Left lung (tissue), 10 donors: Measurements from ENCODE around the gene FAM78A. TPM values are rescaled to one million over a fixed set of nuclear protein-coding genes. Genes with fewer than 3 reads are reported as not detected.
A peak's percentile ranks its signal among the peaks of the same experiment; 100 is the strongest.
"Not testable (repeated sequence)": the region's sequence is repeated elsewhere in the genome, so short reads cannot be mapped to it uniquely, and the experiment has no call there.

Experiments used
- ATAC-seq: fragments of 200-7000 bp; cut with Tn5 transposase; one replicate; pipeline ENCODE4 v1.9.1; 2020; ENCODE audit warnings: moderate library complexity
- DNase-seq, 4 donors: peaks; one replicate each; pipeline ENCODE4 v3.0.0-alpha.2; 2013 to 2020
- H3K27ac ChIP-seq, 2 donors: fragments of 200-600 bp; sonication (generic) in 1 of 2; one replicate each; pipeline versions ENCODE4 v1.5.0 to v1.8.0; 2020 to 2021
- H3K27me3 ChIP-seq, 2 donors: fragments of 200-600 bp; sonication (generic) in 1 of 2; one replicate each; pipeline versions ENCODE4 v1.5.0 to v1.8.0; 2020 to 2021
- H3K36me3 ChIP-seq, 2 donors: fragments of 200-600 bp; sonication (generic) in 1 of 2; one replicate each; pipeline versions ENCODE4 v1.5.0 to v1.8.0; 2020 to 2021
- H3K4me1 ChIP-seq, 2 donors: fragments of 200-600 bp; one replicate each; pipeline ENCODE4 v1.8.0; 2021
- H3K4me3 ChIP-seq, 2 donors: fragments of 200-600 bp; sonication (generic) in 1 of 2; one replicate each; pipeline versions ENCODE4 v1.5.0 to v1.8.0; 2020 to 2021; ENCODE audit warnings: mild to moderate bottlenecking in 1 of 2
- H3K9me3 ChIP-seq, 2 donors: fragments of 200-600 bp; sonication (generic) in 1 of 2; one replicate each; pipeline versions ENCODE4 v1.5.0 to v1.8.0; 2020 to 2021
- CTCF ChIP-seq, 2 donors: fragments of 200-600 bp; sonication (generic) in 1 of 2; IDR thresholded peaks; one replicate each; pipeline versions ENCODE4 v1.5.0 to v1.8.0; 2021; ENCODE audit warnings: antibody characterized with exemption in 2 of 2
- intact Hi-C, 2 donors: fragments of 100-400 bp; cut with DNase I; formaldehyde crosslinking; loops; one replicate each; pipeline versions ENCODE4 v1.11.2 to v1.14.2; 2022
- polyA plus RNA-seq, 6 donors: library from polyadenylated mRNA; unstranded; fragments of 120-200 nt; gene quantifications; one replicate each; pipeline ENCODE4 v1.2.1, GENCODE V29; 2013; ENCODE audit not compliant: insufficient read length in 6 of 6
- total RNA-seq, 2 donors: library from RNA; stranded (reverse); fragmentation: NEBNext Ultra II Directional; extraction: Animal tissue kit (Norgen Biotek cat#: 25700); gene quantifications; one replicate each; pipeline ENCODE4 v1.2.1, GENCODE V29; 2021
- donor health status: DM: no; HTN: yes; CAD: no.
- donor health status: DM: no; HTN: no; CAD: no.

FAM78A gene
- total and polyA plus RNA-seq, 8 donors: 3.5 to 18.1 (median 6.5) TPM

- ATAC-seq (no peak), DNase-seq (peak in 1 of 4 donors; percentile 28)
- peaks cover 0 to 37% of the 10 kb centered on the region in 2 donors for H3K36me3 ChIP-seq
- peaks cover 0 to 72% of the 10 kb centered on the region in 2 donors for H3K4me1 ChIP-seq
- no peaks in the 10 kb centered on the region for H3K27me3 ChIP-seq
- intact Hi-C loops: no loop called here
- H3K27ac ChIP-seq: peak overlapping the region in 1 of 2 donors; percentile 54
- no peaks in the 10 kb centered on the region for H3K9me3 ChIP-seq
- no peak overlapping the region for H3K4me3 ChIP-seq
- no peak for TF ChIP-seq CTCF (IDR thresholded peaks at IDR 0.05)
Measured at GRCh38 chr9:131263701-131264100, 12.6 kb downstream of the FAM78A start.

- Histone ChIP-seq H3K4me1 (peaks cover 0 to 72% of the 10 kb centered on the region in 2 donors), H3K27ac (peak overlapping the region in 1 of 2 donors; percentile 57), H3K36me3 (peaks cover 0 to 40% of the 10 kb centered on the region in 2 donors)
- intact Hi-C loops, H3K27me3 ChIP-seq, H3K9me3 ChIP-seq, ATAC-seq, DNase-seq, H3K4me3 ChIP-seq: not testable (repeated sequence)
Measured at GRCh38 chr9:131263033-131263343, 13.3 kb downstream of the FAM78A start.

DNA sequence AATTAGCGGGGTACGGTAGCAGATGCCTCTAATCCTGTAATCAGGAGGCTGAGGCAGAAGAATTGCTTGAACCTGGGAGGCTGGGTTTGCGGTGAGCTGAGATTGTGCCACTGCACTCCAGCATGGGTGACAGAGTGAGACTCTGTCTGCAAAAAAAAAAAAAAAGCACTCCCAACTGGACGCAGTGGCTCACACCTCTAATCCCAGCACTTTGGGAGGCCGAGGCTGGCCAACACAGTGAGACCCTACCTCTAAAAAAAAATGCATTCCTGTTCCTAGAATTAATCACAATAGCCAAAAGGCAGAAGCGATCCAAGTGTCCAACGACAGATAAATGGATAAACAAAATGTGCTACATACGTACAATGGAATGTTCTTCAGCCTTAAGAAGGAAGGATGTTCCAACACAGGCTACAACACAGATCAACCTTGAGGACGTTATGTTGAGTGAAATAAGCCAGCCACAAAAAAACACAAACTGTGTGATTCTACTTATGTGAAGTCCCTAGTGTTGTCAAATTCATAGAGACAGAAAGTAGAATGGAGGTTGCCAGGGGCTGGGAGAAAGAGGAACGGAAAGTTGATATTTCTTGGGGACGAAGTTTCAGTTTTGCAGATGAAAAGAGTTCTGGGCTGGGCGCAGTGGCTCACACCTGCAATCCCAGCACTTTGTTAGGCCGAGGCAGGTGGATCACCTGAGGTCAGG is 13.8 kb downstream of the FAM78A start:
- Histone ChIP-seq H3K27ac (peak overlapping the region in 1 of 2 donors; percentile 57), H3K4me1 (peaks cover 0 to 72% of the 10 kb centered on the region in 2 donors), H3K36me3 (peaks cover 0 to 40% of the 10 kb centered on the region in 2 donors), H3K9me3 (no peaks in the 10 kb centered on the region), H3K27me3 (no peaks in the 10 kb centered on the region), H3K4me3 (no peak overlapping the region)
- DNase-seq: peak in 1 of 4 donors; percentile 4
- ATAC-seq: no peak
- TF ChIP-seq CTCF (IDR thresholded peaks at IDR 0.05): no peak
- intact Hi-C loops: no loop called here

DNA sequence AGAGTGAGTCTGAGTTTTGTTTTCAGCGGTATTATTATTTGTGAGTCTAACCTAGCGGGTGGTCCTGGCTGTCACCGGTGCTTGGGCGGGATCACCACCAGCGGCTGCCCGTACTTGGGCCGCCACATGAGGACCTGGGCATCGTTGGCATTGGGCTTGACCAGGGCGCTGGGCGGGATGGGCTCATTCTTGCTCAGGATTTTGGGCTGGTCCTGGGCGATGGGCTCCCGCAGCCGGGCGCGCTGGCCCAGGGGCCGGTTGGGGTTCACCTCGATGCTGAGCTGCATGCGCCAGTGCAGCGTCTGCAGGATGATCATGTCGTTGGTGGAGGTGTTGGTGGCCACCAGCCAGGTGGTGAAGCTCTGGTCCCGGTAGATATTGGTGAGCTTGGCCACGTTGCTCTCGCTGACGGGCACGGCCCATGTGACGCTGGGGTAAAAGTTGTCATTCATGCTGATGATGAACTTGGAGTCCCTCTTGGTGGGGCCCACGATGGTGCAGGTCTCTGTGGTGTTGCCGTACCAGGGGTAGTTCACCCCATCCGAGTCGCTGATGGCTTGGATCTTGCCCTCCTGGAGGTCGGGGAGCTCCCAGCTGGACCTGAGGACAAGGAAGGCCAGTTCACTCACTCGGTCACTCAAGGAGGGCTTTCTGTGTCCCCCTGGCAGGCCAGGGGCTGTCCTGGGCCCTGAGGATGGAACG is 15.4 kb downstream of the FAM78A start:
- ATAC-seq: no peak

GRCh38 chr9:131259916-131260597 is 16.3 kb downstream of the FAM78A start:
- H3K9me3 ChIP-seq: no peaks in the 10 kb centered on the region
- DNase-seq (peak in 1 of 4 donors; percentile 13), ATAC-seq (no peak)
- H3K27me3 ChIP-seq: no peaks in the 10 kb centered on the region
- H3K36me3 ChIP-seq: peaks cover 0 to 40% of the 10 kb centered on the region in 2 donors
- no peak overlapping the region for H3K27ac ChIP-seq
- no peak for TF ChIP-seq CTCF (IDR thresholded peaks at IDR 0.05)
- intact Hi-C loops: no loop called here
- peaks cover 0 to 72% of the 10 kb centered on the region in 2 donors for H3K4me1 ChIP-seq
- no peak overlapping the region for H3K4me3 ChIP-seq

More for the DNA sequence above, 15.4 kb downstream of the FAM78A start:
- peak in 1 of 4 donors; percentile 71 for DNase-seq
- intact Hi-C loops: no loop called here
- Histone ChIP-seq H3K27me3 (no peaks in the 10 kb centered on the region), H3K27ac (no peak overlapping the region), H3K36me3 (peaks cover 0 to 40% of the 10 kb centered on the region in 2 donors), H3K9me3 (no peaks in the 10 kb centered on the region), H3K4me3 (no peak overlapping the region), H3K4me1 (peaks cover 0 to 72% of the 10 kb centered on the region in 2 donors)
- TF ChIP-seq CTCF (IDR thresholded peaks at IDR 0.05): no peak
